NCI-H146 (cell line): ENCODE data around the gene INSIG1.
A peak's percentile ranks its signal among the peaks of the same experiment; 100 is the strongest.

ENCODE experiments used
- DNase-seq: peaks from one replicate; lab custom pipeline; 2025; lab: John Stamatoyannopoulos, UW

Gene INSIG1

GRCh38 chr7:155297517-155298287 lies at the start of gene INSIG1:
Gene INSIG1 (plus strand): TSS chr7:155297878. CDS start chr7:155298286, 408 bp downstream.
- DNase-seq, result peak; percentile 88

DNA sequence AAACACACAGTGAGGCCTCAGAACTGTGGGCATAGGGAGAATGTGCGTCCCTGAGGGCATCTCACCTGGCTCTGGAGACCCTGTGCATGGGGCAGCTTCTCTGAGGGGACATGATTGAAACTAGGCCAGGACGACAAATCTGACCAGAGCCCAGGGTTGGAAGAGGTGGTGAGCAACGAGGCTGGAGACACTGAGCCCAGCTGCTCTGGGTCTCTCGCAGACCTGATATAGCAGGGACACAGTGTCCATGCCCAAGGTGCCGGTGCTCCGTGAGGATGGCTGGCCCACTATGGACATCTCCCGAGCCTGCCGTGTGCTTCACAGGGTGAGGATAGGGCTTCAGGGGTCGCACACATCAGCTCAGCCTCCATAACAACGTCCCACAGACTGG lies 49.3 kb upstream of the INSIG1 start:
- no peak for DNase-seq

DNA sequence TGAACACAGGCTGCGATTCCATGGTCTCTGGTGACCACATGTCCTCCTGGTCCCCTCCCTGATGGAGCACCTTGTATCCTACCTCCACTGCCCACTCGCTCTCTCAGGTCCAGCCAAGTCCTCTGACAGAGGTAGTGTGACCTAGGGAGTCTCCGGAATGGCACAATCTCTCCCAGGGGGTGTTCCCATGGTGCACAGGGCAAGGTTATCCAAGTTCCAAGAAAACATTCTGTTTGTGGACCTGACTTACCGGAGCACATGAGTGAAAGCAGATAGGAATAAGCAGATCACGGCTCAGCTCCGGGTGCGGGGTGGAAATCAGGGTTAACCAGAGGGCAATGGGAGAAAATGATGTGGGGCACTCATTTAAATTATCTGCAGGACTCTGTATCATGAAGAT lies 45.8 kb upstream of the INSIG1 start:
- DNase-seq, result no peak

DNA sequence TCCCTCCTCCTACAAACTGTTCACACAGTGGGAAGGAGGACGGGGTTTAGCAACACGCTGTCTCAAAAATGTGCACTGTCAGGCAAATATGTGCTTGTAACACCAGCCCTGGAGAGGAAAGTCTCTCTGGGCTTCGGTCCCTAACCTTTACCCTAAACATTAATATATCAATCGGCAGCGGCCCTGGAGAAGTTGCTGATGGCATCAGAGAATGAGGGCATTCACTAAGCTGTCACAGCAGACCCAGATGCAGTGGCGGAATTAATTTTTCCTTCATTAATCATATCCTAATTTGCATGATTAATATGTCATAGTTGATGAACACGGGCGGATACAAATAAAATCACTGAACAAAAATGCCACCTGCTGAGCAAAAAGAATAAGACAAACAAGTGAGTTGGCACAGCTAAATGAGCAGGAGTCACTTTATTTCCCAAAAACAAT lies 45.2 kb upstream of the INSIG1 start:
- no peak for DNase-seq

GRCh38 chr7:155252892-155253501 lies 44.7 kb upstream of the INSIG1 start:
- no peak for DNase-seq

DNA sequence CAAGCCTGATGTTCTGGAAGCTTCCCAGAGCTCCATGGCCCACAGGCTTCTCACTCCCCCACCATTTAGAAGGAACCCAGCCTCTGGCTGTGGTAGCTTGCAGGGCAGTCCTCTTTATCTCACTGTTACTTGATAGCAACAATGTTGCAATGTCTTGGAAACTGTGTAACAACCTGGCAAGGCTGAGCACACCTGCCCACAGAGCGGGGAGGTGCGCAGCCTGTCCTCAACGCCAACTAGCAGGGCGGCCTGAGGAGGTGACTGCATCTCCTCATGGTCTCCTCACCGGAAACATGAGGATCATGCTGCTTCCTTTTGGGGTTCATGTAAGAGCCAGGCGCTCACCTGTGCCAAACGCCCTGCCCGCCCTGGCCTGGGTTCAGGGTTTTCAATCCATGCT lies 43.7 kb upstream of the INSIG1 start:
- DNase-seq, result no peak

DNA sequence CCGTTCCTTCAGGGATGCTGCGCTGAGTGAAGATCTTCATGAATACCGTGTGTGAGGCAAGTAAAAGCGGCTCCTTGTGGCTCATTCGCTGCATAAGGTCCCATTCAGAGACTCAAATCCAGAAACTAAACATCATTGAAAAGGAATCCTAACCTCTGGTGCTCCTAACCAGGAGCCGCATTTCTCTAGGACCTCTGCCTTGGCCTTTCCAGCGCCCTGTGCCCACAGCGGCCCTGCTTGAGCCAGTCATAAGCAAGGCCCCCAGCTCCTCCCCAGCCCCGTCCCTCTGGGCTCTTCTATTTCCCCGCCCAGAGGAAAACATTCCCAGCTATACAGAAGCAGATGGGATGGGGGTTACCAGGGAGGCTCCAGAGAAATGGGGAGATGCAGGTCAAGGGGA lies 42.6 kb upstream of the INSIG1 start:
- no peak for DNase-seq

DNA sequence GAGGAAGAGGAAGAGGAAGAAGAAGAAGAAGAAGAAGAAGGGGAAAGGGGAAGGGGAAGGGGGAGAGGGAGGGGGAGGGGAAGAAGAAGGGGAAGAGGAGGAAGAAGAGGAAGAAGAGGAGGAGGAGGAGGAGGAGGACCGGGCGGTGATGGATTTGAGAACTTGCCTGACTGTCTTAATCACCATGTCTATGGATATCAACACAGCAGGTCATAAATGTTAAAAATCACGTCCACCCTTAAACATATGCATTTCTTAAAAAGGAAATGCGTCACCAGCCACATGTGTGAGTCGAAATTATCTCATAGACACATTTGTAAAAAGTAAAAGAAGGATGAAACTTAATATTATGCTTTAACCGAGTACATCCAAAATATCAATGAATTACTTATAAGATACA lies 42.1 kb upstream of the INSIG1 start:
- no peak for DNase-seq

GRCh38 chr7:155256081-155256760 lies 41.5 kb upstream of the INSIG1 start:
- DNase-seq, result no peak

DNA sequence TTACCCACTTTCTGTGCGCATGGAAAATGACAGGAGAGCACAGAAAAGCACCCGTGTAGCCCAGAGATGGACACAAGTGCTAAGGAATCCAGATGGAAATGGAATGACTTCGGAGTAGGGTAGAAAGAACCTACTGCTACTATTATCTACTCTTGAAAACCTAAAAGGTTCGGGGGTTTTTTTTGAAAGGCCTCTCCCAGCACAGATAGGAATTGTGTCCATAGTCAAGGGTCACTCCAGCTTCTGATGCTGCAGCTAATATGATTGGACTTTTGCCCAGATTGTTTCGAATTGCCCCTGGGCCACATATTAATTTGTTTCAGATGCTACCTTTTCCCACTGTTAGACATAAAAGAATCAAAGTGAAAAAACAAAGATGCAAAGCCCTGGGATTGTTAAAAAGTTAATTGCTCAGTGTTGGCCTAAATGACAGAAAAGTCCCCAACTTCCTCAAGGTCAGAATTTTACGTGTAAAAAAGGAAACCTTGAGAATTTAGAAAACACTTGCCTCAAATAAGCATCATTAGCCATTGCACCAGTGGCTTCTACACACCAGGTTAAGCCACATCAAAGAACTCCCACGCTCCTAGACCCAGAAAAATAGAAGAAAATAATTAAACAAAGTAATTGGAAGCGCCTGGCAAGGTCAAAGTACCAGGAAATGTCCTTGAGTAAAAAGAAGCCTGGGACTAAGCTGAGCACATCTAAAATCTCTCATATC lies 40.8 kb upstream of the INSIG1 start:
- no peak for DNase-seq

DNA sequence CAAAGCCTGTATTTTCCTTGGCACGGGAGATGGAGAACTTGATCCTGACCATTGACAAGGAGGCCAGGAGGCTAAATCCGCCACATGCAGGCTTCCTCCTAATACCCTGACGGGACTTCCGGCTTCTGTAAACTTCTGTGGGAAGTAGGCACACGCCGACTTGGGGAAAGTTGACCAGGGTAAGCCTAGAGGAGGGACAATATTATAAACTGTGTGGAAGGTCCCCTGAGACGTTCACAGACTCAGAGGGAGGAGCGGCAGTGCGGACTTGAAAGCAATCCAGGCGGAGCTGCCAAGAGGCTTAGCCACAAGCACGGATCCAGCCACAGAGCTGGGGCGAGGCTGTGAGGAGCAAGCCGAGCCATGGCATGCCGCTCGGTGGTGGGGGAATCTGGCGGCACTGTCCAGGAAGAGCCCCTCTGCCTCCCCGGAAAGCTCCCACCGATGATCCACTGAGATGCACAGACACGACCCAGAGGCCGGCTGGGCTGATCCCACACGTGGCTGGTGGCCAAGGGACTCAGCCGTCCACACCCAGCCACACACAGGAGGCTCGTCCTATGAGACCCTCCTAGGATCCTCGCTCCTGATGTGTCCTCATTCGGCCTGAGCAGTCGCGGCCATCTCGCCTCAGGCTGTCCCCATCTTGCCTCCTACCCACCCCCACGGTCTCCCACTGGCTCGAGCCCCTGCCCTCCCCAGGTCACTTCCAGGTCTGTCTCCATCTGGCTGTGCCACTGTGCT lies 40.0 kb upstream of the INSIG1 start:
- no peak for DNase-seq

DNA sequence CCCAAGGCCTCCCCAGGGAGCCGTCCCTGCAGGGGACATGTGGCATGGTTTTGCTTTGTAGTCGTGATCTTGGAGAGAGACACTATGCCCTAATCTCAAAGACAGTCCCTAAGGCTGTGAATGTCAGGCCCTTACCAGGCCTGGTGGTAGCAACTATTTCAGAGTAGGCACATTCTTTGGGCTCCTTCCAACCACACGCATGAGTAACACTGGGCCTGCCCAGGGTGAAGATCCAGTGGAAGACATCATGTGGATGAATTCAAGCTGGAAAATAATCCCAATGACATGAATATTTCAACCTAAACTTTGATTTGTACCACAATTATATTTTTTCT lies 39.5 kb upstream of the INSIG1 start:
- no peak for DNase-seq

- DNase-seq, result no peak
These were observed 37.7 kb upstream of the INSIG1 start for GRCh38 chr7:155259866-155260497.

GRCh38 chr7:155260498-155260872 lies 37.2 kb upstream of the INSIG1 start:
- no peak for DNase-seq

GRCh38 chr7:155261031-155261985 lies 36.4 kb upstream of the INSIG1 start:
- no peak for DNase-seq

- DNase-seq, result no peak
These were observed 35.6 kb upstream of the INSIG1 start for GRCh38 chr7:155262031-155262430.

GRCh38 chr7:155263051-155263450 lies 34.6 kb upstream of the INSIG1 start:
- DNase-seq, result no peak

GRCh38 chr7:155263581-155264143 lies 34.0 kb upstream of the INSIG1 start:
- no peak for DNase-seq

- no peak for DNase-seq
These were observed 32.5 kb upstream of the INSIG1 start for GRCh38 chr7:155265144-155265543.

GRCh38 chr7:155265961-155266360 lies 31.7 kb upstream of the INSIG1 start:
- DNase-seq, result no peak
